Neural crest cell (in vitro differentiated cells): ENCODE data around the gene FER1L5. TPM values are rescaled to one million over a fixed set of nuclear protein-coding genes. Genes with fewer than 3 reads are reported as not detected.

Experiments used
- DNase-seq: peaks from one replicate; pipeline ENCODE4 v3.0.0; 2021; ENCODE audit warnings: low read depth, mixed read lengths, low spot score
- H3K27ac Mint-ChIP-seq: one replicate; pipeline ENCODE4 v1.8.0; 2021; ENCODE audit warnings: mild to moderate bottlenecking, mixed read lengths; ENCODE audit not compliant: unreplicated experiment
- H3K27me3 Mint-ChIP-seq: 2 replicates; pipeline ENCODE4 v1.8.0; 2021; ENCODE audit warnings: low read depth, mild to moderate bottlenecking, mixed read lengths
- H3K36me3 Mint-ChIP-seq: 2 replicates; pipeline ENCODE4 v1.8.0; 2021; ENCODE audit warnings: low read depth, mild to moderate bottlenecking, mixed read lengths
- H3K4me1 Mint-ChIP-seq: 2 replicates; pipeline ENCODE4 v1.8.0; 2021; ENCODE audit warnings: mixed read lengths
- H3K4me3 Mint-ChIP-seq: one replicate; pipeline ENCODE4 v1.8.0; 2021; ENCODE audit warnings: mild to moderate bottlenecking, mixed read lengths
- H3K9me3 Mint-ChIP-seq: 2 replicates; pipeline ENCODE4 v1.8.0; 2021; ENCODE audit warnings: mixed read lengths
- CTCF ChIP-seq: fragments of 200-600 bp; sonication (generic); conservative IDR thresholded peaks from 2 replicates; pipeline ENCODE4 v1.5.0; 2021; ENCODE audit warnings: antibody characterized with exemption, mild to moderate bottlenecking
- total RNA-seq: library from RNA; stranded (reverse); gene quantifications from 2 replicates; pipeline ENCODE4 v1.2.1, GENCODE V29; 2021

Gene FER1L5
- total RNA-seq, 1 donor from 2014 or later, result 0.89 TPM

- TF ChIP-seq CTCF, result no peak
- DNase-seq, result no peak
- H3K27me3 Mint-ChIP-seq, result no peaks in the 10 kb centered on the region
- H3K4me1 Mint-ChIP-seq, result peaks cover 5% of the 10 kb centered on the region
- H3K4me3 Mint-ChIP-seq, result no peak overlapping the region
- H3K9me3 Mint-ChIP-seq, result no peaks in the 10 kb centered on the region
- H3K36me3 Mint-ChIP-seq, result peaks cover 28% of the 10 kb centered on the region
- no peak overlapping the region for H3K27ac Mint-ChIP-seq
Measured at GRCh38 chr2:96601382-96602292, 40.9 kb upstream of the FER1L5 start.

GRCh38 chr2:96602330-96602823 lies 40.2 kb upstream of the FER1L5 start:
- peaks cover 12% of the 10 kb centered on the region for H3K4me1 Mint-ChIP-seq
- no peak overlapping the region for H3K27ac Mint-ChIP-seq
- peaks cover 33% of the 10 kb centered on the region for H3K36me3 Mint-ChIP-seq
- H3K4me3 Mint-ChIP-seq, result no peak overlapping the region
- no peaks in the 10 kb centered on the region for H3K9me3 Mint-ChIP-seq
- H3K27me3 Mint-ChIP-seq, result no peaks in the 10 kb centered on the region
- TF ChIP-seq CTCF, result no peak
- DNase-seq, result no peak

- peak; percentile 37 for TF ChIP-seq CTCF
- Mint-ChIP-seq H3K4me3 (no peak overlapping the region), H3K27ac (no peak overlapping the region), H3K36me3 (peaks cover 34% of the 10 kb centered on the region), H3K9me3 (no peaks in the 10 kb centered on the region), H3K27me3 (no peaks in the 10 kb centered on the region), H3K4me1 (peaks cover 17% of the 10 kb centered on the region)
- no peak for DNase-seq
Measured at GRCh38 chr2:96604104-96604503, 38.5 kb upstream of the FER1L5 start.

- Mint-ChIP-seq H3K36me3 (peaks cover 32% of the 10 kb centered on the region), H3K4me1 (peaks cover 17% of the 10 kb centered on the region), H3K27ac (peak overlapping the region; percentile 61), H3K27me3 (no peaks in the 10 kb centered on the region), H3K4me3 (no peak overlapping the region), H3K9me3 (no peaks in the 10 kb centered on the region)
- TF ChIP-seq CTCF, result no peak
- DNase-seq, result no peak
Measured at GRCh38 chr2:96608469-96609455, 33.8 kb upstream of the FER1L5 start.

- TF ChIP-seq CTCF, result no peak
- Mint-ChIP-seq H3K4me1 (no peaks in the 10 kb centered on the region), H3K4me3 (no peak overlapping the region), H3K9me3 (no peaks in the 10 kb centered on the region), H3K36me3 (peaks cover 8% of the 10 kb centered on the region), H3K27me3 (no peaks in the 10 kb centered on the region), H3K27ac (no peak overlapping the region)
- no peak for DNase-seq
Measured at GRCh38 chr2:96616128-96616527, 26.4 kb upstream of the FER1L5 start.
